Dendritic cell treated with granulocyte-macrophage colony-stimulating factor and Interleukin-4, amounts not matched to agents 40 ng/mL and 50 ng/mL, for 4 days (primary cell): ENCODE measurements around the gene PAXX.

Experiments
- H3K27ac Mint-ChIP-seq: one replicate; pipeline ENCODE4 v1.8.0; 2022; ENCODE audit warnings: mild to moderate bottlenecking, mixed read lengths
- H3K27me3 Mint-ChIP-seq: one replicate; pipeline ENCODE4 v1.8.0; 2022; ENCODE audit warnings: mild to moderate bottlenecking, mixed read lengths
- H3K36me3 Mint-ChIP-seq: one replicate; pipeline ENCODE4 v1.8.0; 2022; ENCODE audit warnings: low read depth, mixed read lengths
- H3K4me1 Mint-ChIP-seq: one replicate; pipeline ENCODE4 v1.8.0; 2022; ENCODE audit warnings: low read depth, mixed read lengths
- H3K4me3 Mint-ChIP-seq: one replicate; pipeline ENCODE4 v1.8.0; 2022; ENCODE audit warnings: mild to moderate bottlenecking, moderate library complexity, mixed read lengths
- H3K9me3 Mint-ChIP-seq: one replicate; pipeline ENCODE4 v1.8.0; 2022; ENCODE audit warnings: mixed read lengths
- intact Hi-C: fragments of 100-400 bp; cut with micrococcal nuclease; formaldehyde crosslinking; loops from one replicate; pipeline ENCODE4 v1.15.0; 2022

PAXX gene

GRCh38 chr9:137014776-137015539, 22.7 kb downstream of the PAXX start:
- H3K4me1 Mint-ChIP-seq: peaks cover 5% of the 10 kb centered on the region

GRCh38 chr9:137015540-137015930, 23.3 kb downstream of the PAXX start:
- H3K27ac Mint-ChIP-seq: no peak overlapping the region
- no peaks in the 10 kb centered on the region for H3K9me3 Mint-ChIP-seq
- H3K4me1 Mint-ChIP-seq: peaks cover 5% of the 10 kb centered on the region
- H3K27me3 Mint-ChIP-seq: no peaks in the 10 kb centered on the region
- intact Hi-C loops: no loop called here
- no peak overlapping the region for H3K4me3 Mint-ChIP-seq
- H3K36me3 Mint-ChIP-seq: peaks cover 91% of the 10 kb centered on the region

More at GRCh38 chr9:137014776-137015539, 22.7 kb downstream of the PAXX start:
- Mint-ChIP-seq H3K9me3 (no peaks in the 10 kb centered on the region), H3K36me3 (peaks cover 92% of the 10 kb centered on the region), H3K27ac (no peak overlapping the region), H3K4me3 (no peak overlapping the region), H3K27me3 (no peaks in the 10 kb centered on the region)
- intact Hi-C loops: no loop called here

DNA sequence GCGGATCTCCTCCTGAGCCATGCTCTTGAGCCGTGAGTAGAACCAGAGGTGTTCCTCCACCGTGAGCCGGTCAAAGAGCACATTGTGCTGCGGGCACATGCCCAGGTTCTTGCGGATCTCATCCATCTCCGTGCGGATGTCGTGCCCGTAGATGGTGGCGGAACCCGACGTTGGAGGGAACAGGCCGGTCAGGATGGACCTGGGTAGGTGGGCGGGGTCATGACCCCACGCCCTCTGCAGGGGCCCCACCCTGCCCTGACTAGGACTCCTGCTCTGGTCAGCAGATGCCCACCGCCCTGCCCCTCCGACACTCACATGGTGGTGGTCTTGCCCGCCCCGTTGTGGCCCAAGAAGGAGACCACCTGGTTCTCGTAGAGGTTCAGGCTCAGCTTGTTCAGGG, 23.8 kb downstream of the PAXX start:
- Mint-ChIP-seq H3K27me3 (no peaks in the 10 kb centered on the region), H3K4me3 (no peak overlapping the region), H3K4me1 (peaks cover 5% of the 10 kb centered on the region), H3K36me3 (peaks cover 90% of the 10 kb centered on the region), H3K27ac (no peak overlapping the region), H3K9me3 (no peaks in the 10 kb centered on the region)
- intact Hi-C loops: no loop called here

DNA sequence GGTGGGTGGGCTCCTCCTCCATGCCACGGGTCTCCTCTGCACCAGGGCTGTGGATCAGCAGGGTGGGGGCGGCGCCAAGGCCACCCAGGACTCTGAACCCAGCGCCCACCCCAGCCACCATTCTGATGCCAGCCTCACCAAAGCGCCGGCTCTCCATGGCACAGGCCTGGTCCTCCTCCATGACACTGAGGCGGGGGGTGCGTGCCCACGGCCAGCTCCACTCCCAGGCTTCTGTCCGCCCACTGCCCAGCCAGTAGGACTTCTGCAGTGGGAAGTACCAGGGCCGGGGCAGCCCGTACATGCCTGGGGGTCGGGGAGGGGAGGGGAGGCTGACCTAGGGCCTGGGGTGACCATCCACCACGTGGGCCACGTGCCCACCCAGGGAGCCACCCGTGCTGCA, 24.2 kb downstream of the PAXX start:
- Mint-ChIP-seq H3K27ac (no peak overlapping the region), H3K4me3 (no peak overlapping the region), H3K27me3 (no peaks in the 10 kb centered on the region), H3K9me3 (no peaks in the 10 kb centered on the region), H3K4me1 (peaks cover 5% of the 10 kb centered on the region), H3K36me3 (peaks cover 89% of the 10 kb centered on the region)
- intact Hi-C loops: no loop called here

- H3K9me3 Mint-ChIP-seq: no peaks in the 10 kb centered on the region
- intact Hi-C loops: no loop called here
- no peak overlapping the region for H3K27ac Mint-ChIP-seq
- H3K36me3 Mint-ChIP-seq: peaks cover 86% of the 10 kb centered on the region
- H3K4me3 Mint-ChIP-seq: no peak overlapping the region
- H3K27me3 Mint-ChIP-seq: no peaks in the 10 kb centered on the region
- H3K4me1 Mint-ChIP-seq: peaks cover 8% of the 10 kb centered on the region
These were observed 24.8 kb downstream of the PAXX start for GRCh38 chr9:137017071-137017470.

DNA sequence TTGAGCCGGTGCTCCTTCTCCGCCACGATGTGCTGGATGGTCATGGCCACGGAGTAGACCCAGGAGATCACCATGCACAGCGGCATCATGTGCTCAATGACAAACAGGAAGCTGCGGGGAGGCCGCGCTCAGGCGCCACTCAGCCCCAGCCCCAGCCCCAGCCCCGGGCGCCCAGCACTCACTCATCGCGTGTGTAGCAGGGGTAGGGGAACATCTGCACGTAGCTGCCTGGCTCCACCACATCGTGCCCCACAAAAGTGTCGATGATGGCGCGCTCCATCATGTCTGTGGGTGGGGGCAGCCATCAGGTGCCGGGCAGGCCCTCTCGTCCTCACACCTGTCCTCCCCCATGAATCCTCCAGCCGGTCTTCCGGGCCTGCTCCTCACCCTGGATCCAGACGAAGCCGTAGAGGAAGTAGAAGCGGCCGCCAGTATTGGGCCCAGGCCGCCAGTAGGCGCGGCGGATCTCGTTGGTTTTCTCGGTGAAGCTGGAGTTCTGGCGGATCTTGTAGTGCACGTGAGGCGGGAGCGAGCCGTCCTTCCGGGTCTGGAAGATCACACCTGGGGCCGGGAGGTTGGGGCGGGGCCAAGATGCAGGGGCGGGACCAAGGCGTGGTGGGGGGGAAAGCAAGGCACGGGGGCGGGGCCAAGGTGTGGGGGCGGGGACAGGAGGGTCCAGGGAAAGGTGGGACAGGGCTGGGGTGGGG, 25.7 kb downstream of the PAXX start:
- Mint-ChIP-seq H3K27ac (no peak overlapping the region), H3K4me3 (no peak overlapping the region), H3K36me3 (peaks cover 85% of the 10 kb centered on the region), H3K27me3 (no peaks in the 10 kb centered on the region), H3K9me3 (no peaks in the 10 kb centered on the region), H3K4me1 (peaks cover 15% of the 10 kb centered on the region)
- intact Hi-C loops: no loop called here

DNA sequence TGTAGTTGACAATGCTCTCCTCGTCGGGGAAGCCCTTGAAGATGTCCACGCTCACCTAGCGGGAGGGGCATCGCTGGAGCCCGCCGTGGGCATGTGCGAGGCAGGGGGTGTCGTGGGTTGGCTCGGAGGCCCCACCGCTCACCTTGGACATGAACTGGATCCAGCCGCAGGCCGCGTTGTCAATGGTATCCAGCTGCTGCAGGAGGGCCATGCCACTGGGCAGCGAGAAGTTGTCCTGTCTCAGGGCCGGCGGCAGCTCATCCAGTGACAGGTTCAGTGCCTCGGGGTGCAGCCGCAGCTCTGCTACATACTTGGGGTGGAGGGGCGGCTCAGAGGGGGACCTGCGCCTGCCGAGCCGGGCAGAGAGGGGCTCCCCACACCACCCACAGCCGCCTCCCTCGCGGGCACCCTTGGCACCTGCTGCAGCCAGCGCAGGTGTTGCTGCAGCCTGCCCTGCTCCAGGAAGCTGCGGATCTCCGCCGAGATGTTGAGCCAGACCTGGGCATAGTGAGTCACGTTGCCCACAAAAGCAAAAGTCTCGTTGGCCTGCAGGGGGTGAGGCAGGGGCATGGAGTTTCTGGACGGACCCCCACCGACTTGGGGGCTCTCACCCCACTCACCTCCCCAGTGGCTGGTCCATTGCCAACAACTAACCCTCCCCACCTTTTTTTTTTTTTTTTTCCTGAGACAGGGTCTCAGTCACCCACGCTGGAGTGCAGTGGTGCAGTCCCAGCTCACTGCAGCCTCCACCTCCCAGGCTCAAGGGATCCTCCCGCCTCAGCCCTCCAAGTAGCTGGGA, 26.7 kb downstream of the PAXX start:
- H3K36me3 Mint-ChIP-seq: peaks cover 86% of the 10 kb centered on the region
- intact Hi-C loops: no loop called here
- H3K27ac Mint-ChIP-seq: no peak overlapping the region
- H3K27me3 Mint-ChIP-seq: no peaks in the 10 kb centered on the region
- H3K9me3 Mint-ChIP-seq: no peaks in the 10 kb centered on the region
- H3K4me1 Mint-ChIP-seq: peaks cover 18% of the 10 kb centered on the region
- H3K4me3 Mint-ChIP-seq: no peak overlapping the region

DNA sequence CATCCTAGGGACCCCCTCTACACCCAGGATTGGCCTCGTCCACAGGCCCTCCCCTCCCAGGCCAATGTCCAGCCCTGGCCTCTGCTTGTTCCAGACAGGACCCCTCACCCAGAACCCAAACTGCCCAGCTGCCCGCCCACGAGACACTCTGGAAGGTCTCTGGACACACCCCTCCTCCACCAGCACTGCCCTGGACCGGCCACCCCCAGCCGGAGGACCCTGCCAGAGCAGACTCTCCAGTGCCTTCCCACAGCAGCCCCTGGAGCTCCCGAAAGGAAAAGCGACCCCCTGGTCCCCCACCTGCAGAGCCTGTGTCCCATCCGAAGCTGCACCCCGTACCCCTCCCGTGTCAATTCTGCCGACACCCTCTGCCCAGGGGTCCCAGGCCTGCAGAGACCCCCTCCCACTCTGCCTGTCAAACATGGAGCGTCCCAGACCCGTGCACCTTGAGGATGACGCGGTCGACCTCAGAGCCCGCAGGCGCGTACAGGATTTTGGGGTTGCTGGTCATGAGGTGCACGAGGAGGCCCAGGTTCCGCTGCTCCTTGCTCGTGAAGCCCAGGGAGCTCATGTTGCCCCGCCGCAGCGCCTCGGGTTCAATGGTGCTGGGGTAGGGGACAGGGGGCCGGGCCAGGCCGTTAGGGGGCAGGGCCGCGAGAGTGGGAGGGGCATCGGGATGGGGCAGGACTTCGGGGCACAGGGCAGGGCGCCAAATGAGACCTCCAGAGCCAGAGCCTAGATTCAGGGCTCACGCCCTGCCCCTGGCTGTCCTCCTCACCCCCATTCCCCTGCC, 27.9 kb downstream of the PAXX start:
- intact Hi-C loops: no loop called here
- Mint-ChIP-seq H3K4me3 (no peak overlapping the region), H3K27ac (no peak overlapping the region), H3K9me3 (no peaks in the 10 kb centered on the region), H3K27me3 (no peaks in the 10 kb centered on the region), H3K4me1 (peaks cover 18% of the 10 kb centered on the region), H3K36me3 (peaks cover 76% of the 10 kb centered on the region)

DNA sequence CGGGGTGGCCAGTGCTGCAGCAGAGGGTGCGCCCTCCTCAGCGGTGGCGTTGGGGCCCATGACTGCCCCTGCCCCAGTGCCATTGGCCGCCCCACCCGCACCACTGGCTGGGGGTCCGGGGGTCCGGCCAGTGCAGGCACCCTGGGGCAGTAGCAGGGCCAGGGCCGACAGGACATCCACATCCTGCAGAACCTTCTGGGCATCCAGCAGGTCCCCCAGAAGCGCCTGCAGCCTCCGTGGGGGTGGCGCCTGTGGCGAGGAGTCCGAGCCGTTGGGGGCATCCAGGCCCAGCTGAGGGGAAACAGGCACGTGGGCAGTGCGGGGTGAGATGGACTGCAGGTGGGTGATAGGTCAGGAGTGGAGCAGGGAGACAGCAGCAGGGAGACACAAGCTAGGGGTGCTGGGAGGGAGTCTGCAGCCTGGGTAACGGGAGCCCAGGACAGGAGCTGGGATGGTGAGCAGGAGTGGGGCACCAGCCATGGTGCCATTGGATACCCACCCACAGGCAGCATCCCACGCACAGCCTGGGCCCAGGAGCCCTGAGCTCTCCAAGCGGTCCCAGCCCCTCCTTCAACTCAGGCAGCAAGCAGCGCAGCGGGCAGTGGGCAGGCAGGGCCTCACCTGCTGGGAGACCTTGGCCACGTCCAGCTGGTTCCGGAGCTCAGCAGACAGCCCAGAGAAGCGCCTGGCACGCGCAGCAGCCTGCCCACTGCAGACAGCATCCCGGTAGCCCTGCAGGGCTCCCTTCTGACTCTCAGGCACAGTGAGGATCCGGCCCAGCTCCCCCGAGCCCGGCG, 28.7 kb downstream of the PAXX start:
- peaks cover 18% of the 10 kb centered on the region for H3K4me1 Mint-ChIP-seq
- H3K36me3 Mint-ChIP-seq: peaks cover 67% of the 10 kb centered on the region
- no peaks in the 10 kb centered on the region for H3K9me3 Mint-ChIP-seq
- intact Hi-C loops: no loop called here
- no peak overlapping the region for H3K27ac Mint-ChIP-seq
- no peaks in the 10 kb centered on the region for H3K27me3 Mint-ChIP-seq
- H3K4me3 Mint-ChIP-seq: no peak overlapping the region

- intact Hi-C loops: no loop called here
- H3K27ac Mint-ChIP-seq: no peak overlapping the region
- H3K36me3 Mint-ChIP-seq: peaks cover 61% of the 10 kb centered on the region
- H3K9me3 Mint-ChIP-seq: no peaks in the 10 kb centered on the region
- peaks cover under 1% of the 10 kb centered on the region for H3K27me3 Mint-ChIP-seq
- H3K4me3 Mint-ChIP-seq: no peak overlapping the region
- H3K4me1 Mint-ChIP-seq: peaks cover 21% of the 10 kb centered on the region
These were observed 29.4 kb downstream of the PAXX start for GRCh38 chr9:137021568-137021978.

GRCh38 chr9:137021979-137022661, 29.9 kb downstream of the PAXX start:
- peaks cover 56% of the 10 kb centered on the region for H3K36me3 Mint-ChIP-seq
- intact Hi-C loops: no loop called here
- H3K27ac Mint-ChIP-seq: no peak overlapping the region
- no peaks in the 10 kb centered on the region for H3K9me3 Mint-ChIP-seq
- H3K4me1 Mint-ChIP-seq: peaks cover 26% of the 10 kb centered on the region
- peaks cover 5% of the 10 kb centered on the region for H3K27me3 Mint-ChIP-seq
- H3K4me3 Mint-ChIP-seq: no peak overlapping the region

GRCh38 chr9:137022662-137023008, 30.4 kb downstream of the PAXX start:
- Mint-ChIP-seq H3K9me3 (no peaks in the 10 kb centered on the region), H3K4me1 (peaks cover 31% of the 10 kb centered on the region), H3K4me3 (no peak overlapping the region), H3K36me3 (peaks cover 51% of the 10 kb centered on the region), H3K27me3 (peaks cover 8% of the 10 kb centered on the region), H3K27ac (no peak overlapping the region)
- intact Hi-C loops: no loop called here
